Fibroblast of lung (primary cell): ENCODE data around the gene SLC9A5. TPM values are rescaled to one million over a fixed set of nuclear protein-coding genes. Genes with fewer than 3 reads are reported as not detected.

Experiments
- DNase-seq, 2 donors: peaks; one replicate each; pipeline versions ENCODE4 v3.0.0 to v3.0.0-alpha.2; 2010; ENCODE audit warnings: low read depth in 2 of 2
- H2AFZ ChIP-seq: 2 replicates; pipeline ENCODE4 v1.5.1; 2012; ENCODE audit warnings: low read length, control low read depth, inconsistent platforms
- H3K27ac ChIP-seq: 2 replicates; pipeline ENCODE4 v1.5.1; 2011; ENCODE audit warnings: low read length, control low read depth; ENCODE audit not compliant: insufficient read depth
- H3K27me3 ChIP-seq: 2 replicates; pipeline ENCODE4 v1.5.1; 2011; ENCODE audit warnings: mild to moderate bottlenecking, low read length; ENCODE audit not compliant: control insufficient read depth, insufficient read depth
- H3K36me3 ChIP-seq: 2 replicates; pipeline ENCODE4 v1.5.1; 2011; ENCODE audit warnings: low read length; ENCODE audit not compliant: control insufficient read depth, insufficient read depth
- H3K4me1 ChIP-seq: 2 replicates; pipeline ENCODE4 v1.5.1; 2011; ENCODE audit warnings: low read length; ENCODE audit not compliant: control insufficient read depth, insufficient read depth; ENCODE audit errors: extremely low read depth
- H3K4me2 ChIP-seq: 2 replicates; pipeline ENCODE4 v1.5.1; 2011; ENCODE audit warnings: low read length, control low read depth; ENCODE audit not compliant: insufficient read depth; ENCODE audit errors: extremely low read depth
- H3K4me3 ChIP-seq, 4 experiments: fragments of 200-600 bp in 1 of 4; sonication (generic) in 1 of 4; replicated peaks in 1 of 4; 2 replicates each; pipeline ENCODE4 v1.5.1; 2011 to 2016; ENCODE audit warnings: low read length in 4 of 4, low read depth in 3 of 4, mild to moderate bottlenecking in 3 of 4, control low read depth in 2 of 4, inconsistent platforms in 1 of 4, mixed read lengths in 1 of 4; ENCODE audit not compliant: insufficient read depth in 1 of 4; ENCODE audit errors: control extremely low read depth in 1 of 4
- H3K79me2 ChIP-seq: 2 replicates; pipeline ENCODE4 v1.5.1; 2012; ENCODE audit warnings: mild to moderate bottlenecking, low read length, inconsistent platforms; ENCODE audit not compliant: control insufficient read depth, insufficient read depth
- H3K9ac ChIP-seq: 2 replicates; pipeline ENCODE4 v1.5.1; 2011; ENCODE audit warnings: mild to moderate bottlenecking, low read length, control low read depth; ENCODE audit not compliant: insufficient read depth
- H3K9me3 ChIP-seq: 2 replicates; pipeline ENCODE4 v1.5.1; 2012; ENCODE audit warnings: low read depth, low read length; ENCODE audit not compliant: control insufficient read depth, insufficient read depth
- H4K20me1 ChIP-seq: 2 replicates; pipeline ENCODE4 v1.5.1; 2011; ENCODE audit warnings: low read length; ENCODE audit not compliant: control insufficient read depth, insufficient read depth; ENCODE audit errors: extremely low read depth
- CTCF ChIP-seq, 2 donors: IDR thresholded peaks in 1 of 2; conservative IDR thresholded peaks in 1 of 2; 1 replicate in 1 of 2; 2 replicates in 1 of 2; pipeline ENCODE4 v1.5.1; 2011 to 2012; ENCODE audit warnings: low read length in 2 of 2, control low read depth in 1 of 2, inconsistent platforms in 1 of 2, low read depth in 1 of 2, mild to moderate bottlenecking in 1 of 2
- EZH2 ChIP-seq: IDR thresholded peaks from 2 replicates; pipeline ENCODE4 v1.5.1; 2012; ENCODE audit warnings: low read length, control low read depth, mild to moderate bottlenecking; ENCODE audit errors: missing control alignments
- polyA minus RNA-seq: library from RNA; depleted of rRNA, polyadenylated mRNA; stranded (reverse); fragments of >200 nt; gene quantifications from 2 replicates; pipeline ENCODE4 v1.2.3, GENCODE V29; 2011; ENCODE audit warnings: low replicate concordance
- polyA plus RNA-seq, 2 donors: library from polyadenylated mRNA; depleted of rRNA in 1 of 2; stranded (reverse) in 1 of 2; unstranded in 1 of 2; fragments of >200 nt; gene quantifications; 2 replicates each; pipeline ENCODE4 v1.2.1, GENCODE V29; 2011 to 2012; ENCODE audit warnings: missing spikeins in 1 of 2
- total RNA-seq: library from RNA; depleted of rRNA; stranded (reverse); fragments of >200 nt; gene quantifications from 2 replicates; pipeline ENCODE4 v1.2.1, GENCODE V29; 2014

The SLC9A5 gene
- 1.0 and 2.3 TPM in 2 replicates for total RNA-seq
- 1.9 and 2.0 TPM in 2 replicates for polyA plus RNA-seq
- polyA plus RNA-seq (2012), result 1.9 and 2.0 TPM in 2 replicates
- polyA minus RNA-seq, result 0.16 and 3.9 TPM in 2 replicates

- TF ChIP-seq CTCF (conservative IDR thresholded peaks at IDR 0.05 in 1 of 2, IDR thresholded peaks at IDR 0.05 in 1 of 2; ENCODE audit: low read depth in 1 of 2, low read length in 2 of 2), result peak in 1 of 2 donors; percentile 12
- TF ChIP-seq EZH2, result no peak
- Histone ChIP-seq H2AFZ (peak within 1 kb of the TSS; percentile 60), H3K27ac (peak within 1 kb of the TSS; percentile 44), H3K9me3 (no peaks in the 10 kb centered on the region), H3K4me2 (peak within 1 kb of the TSS; percentile 91), H3K27me3 (no peaks in the 10 kb centered on the region), H3K36me3 (peaks cover 3% of the 10 kb centered on the region), H3K9ac (peak within 1 kb of the TSS; percentile 62), H4K20me1 (no peaks in the 10 kb centered on the region), H3K4me1 (peaks cover 34% of the 10 kb centered on the region), H3K4me3 (peak within 1 kb of the TSS; percentile 48 to 66 (median 52)), H3K79me2 (peaks cover 15% of the 10 kb centered on the region)
- DNase-seq, result peak in 1 of 2 donors; percentile 27
Measured at GRCh38 chr16:67248401-67249177, at the start of gene SLC9A5. Gene SLC9A5, plus strand, starts transcription at chr16:67248979. Its CDS starts 36 bp downstream, at chr16:67249015.

GRCh38 chr16:67199011-67199807 lies 49.6 kb upstream of the SLC9A5 start, which contains the start of gene ELMO3:
Gene ELMO3, plus strand, starts transcription at chr16:67199131. Its CDS starts 196 bp downstream, at chr16:67199327.
- Histone ChIP-seq H3K36me3 (peaks cover 54% of the 10 kb centered on the region), H3K27ac (no peak within 1 kb of the TSS), H3K4me3 (no peak within 1 kb of the TSS), H2AFZ (no peak within 1 kb of the TSS), H3K9me3 (no peaks in the 10 kb centered on the region), H3K9ac (no peak within 1 kb of the TSS), H3K4me1 (no peaks in the 10 kb centered on the region), H3K79me2 (peaks cover 6% of the 10 kb centered on the region), H3K27me3 (no peaks in the 10 kb centered on the region), H3K4me2 (no peak within 1 kb of the TSS), H4K20me1 (no peaks in the 10 kb centered on the region)
- no peak for DNase-seq
- TF ChIP-seq CTCF (conservative IDR thresholded peaks at IDR 0.05 in 1 of 2, IDR thresholded peaks at IDR 0.05 in 1 of 2; ENCODE audit: low read depth in 1 of 2, low read length in 2 of 2) (peak in 1 of 2 donors; percentile 36), EZH2 (no peak)

- H3K4me3 ChIP-seq, result no peak overlapping the region
- peaks cover 50% of the 10 kb centered on the region for H3K36me3 ChIP-seq
- H4K20me1 ChIP-seq, result no peaks in the 10 kb centered on the region
- H3K9me3 ChIP-seq, result no peaks in the 10 kb centered on the region
- peaks cover under 1% of the 10 kb centered on the region for H3K79me2 ChIP-seq
- H3K9ac ChIP-seq, result no peak overlapping the region
- DNase-seq, result no peak
- no peaks in the 10 kb centered on the region for H3K4me1 ChIP-seq
- no peaks in the 10 kb centered on the region for H3K27me3 ChIP-seq
- H3K4me2 ChIP-seq, result no peak overlapping the region
- no peak overlapping the region for H2AFZ ChIP-seq
- H3K27ac ChIP-seq, result no peak overlapping the region
- TF ChIP-seq EZH2 (no peak), CTCF (conservative IDR thresholded peaks at IDR 0.05 in 1 of 2, IDR thresholded peaks at IDR 0.05 in 1 of 2; ENCODE audit: low read depth in 1 of 2, low read length in 2 of 2) (no peak)
Measured at GRCh38 chr16:67199808-67200198, 49.0 kb upstream of the SLC9A5 start.
